Astrocyte of the cerebellum (primary cell): Measurements from ENCODE around the gene GIMAP4.
"Not testable (repeated sequence)": the region's sequence is repeated elsewhere in the genome, so short reads cannot be mapped to it uniquely, and the experiment has no call there.

Experiments
- DNase-seq: peaks from one replicate; pipeline ENCODE4 v3.0.0-alpha.2; 2011; ENCODE audit warnings: low read depth
- H3K4me3 ChIP-seq: 2 replicates; pipeline ENCODE4 v1.5.1; 2011; ENCODE audit warnings: mild to moderate bottlenecking, low read depth, low read length, moderate library complexity
- in situ Hi-C: cut with HindIII; loops from 2 replicates; pipeline ENCODE4 v1.10.0; 2017; ENCODE audit warnings: low sequenced_read_pairs
- TF ChIP-seq, protein P1 (sequence below): IDR thresholded peaks from 2 replicates; pipeline ENCODE4 v1.5.1; 2012; ENCODE audit warnings: low read length, low read depth, moderate library complexity, mild to moderate bottlenecking; ENCODE audit errors: missing control alignments

Gene GIMAP4

GRCh38 chr7:150594805-150595204 is 27.6 kb downstream of the GIMAP4 start:
- TF ChIP-seq, protein P1, sequence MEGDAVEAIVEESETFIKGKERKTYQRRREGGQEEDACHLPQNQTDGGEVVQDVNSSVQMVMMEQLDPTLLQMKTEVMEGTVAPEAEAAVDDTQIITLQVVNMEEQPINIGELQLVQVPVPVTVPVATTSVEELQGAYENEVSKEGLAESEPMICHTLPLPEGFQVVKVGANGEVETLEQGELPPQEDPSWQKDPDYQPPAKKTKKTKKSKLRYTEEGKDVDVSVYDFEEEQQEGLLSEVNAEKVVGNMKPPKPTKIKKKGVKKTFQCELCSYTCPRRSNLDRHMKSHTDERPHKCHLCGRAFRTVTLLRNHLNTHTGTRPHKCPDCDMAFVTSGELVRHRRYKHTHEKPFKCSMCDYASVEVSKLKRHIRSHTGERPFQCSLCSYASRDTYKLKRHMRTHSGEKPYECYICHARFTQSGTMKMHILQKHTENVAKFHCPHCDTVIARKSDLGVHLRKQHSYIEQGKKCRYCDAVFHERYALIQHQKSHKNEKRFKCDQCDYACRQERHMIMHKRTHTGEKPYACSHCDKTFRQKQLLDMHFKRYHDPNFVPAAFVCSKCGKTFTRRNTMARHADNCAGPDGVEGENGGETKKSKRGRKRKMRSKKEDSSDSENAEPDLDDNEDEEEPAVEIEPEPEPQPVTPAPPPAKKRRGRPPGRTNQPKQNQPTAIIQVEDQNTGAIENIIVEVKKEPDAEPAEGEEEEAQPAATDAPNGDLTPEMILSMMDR = no peak
- in situ Hi-C loops = no loop called here
- H3K4me3 ChIP-seq = no peak overlapping the region
- no peak for DNase-seq

DNA sequence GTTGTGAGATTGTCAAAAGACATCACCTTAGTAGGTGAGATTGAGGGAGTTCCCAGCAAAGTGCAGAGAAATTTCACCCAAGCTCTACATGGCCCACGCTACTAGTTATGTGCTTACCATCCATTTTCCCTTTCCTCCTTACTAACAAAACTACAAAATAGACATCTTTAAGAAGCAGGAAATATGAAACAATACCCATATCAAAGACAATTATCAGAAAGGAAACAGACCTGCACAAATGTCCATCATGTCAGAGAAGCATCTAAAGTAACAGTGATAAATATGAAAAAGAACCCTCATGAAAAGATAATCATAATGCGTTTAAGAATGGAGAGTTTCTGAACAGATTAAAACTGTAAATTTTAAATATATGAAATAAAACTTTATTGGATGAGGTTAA is 28.2 kb downstream of the GIMAP4 start:
- TF ChIP-seq, protein P1 = no peak
- no peak for DNase-seq
- in situ Hi-C loops = no loop called here

DNA sequence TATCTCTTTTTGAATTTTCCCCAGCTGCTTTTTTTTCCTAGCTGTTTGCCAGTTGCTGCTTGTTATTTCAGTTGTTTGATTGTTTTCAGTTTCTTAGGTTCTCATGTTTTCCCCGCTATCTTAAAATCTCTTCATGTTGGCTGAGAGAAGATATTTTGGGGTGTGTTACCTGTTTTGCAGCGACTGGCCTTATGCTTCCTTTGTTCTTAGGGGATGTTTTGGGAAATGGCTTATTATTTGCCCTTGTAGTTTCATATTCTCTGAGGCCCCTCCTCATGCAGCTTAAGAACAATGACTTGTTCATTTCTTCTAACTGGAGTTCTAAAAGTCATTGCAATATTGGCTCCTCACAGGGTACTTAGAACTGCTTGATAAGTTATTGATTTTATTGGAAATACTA is 36.4 kb downstream of the GIMAP4 start:
- H3K4me3 ChIP-seq, in situ Hi-C loops, DNase-seq: not testable (repeated sequence)

More for the DNA sequence above, 28.2 kb downstream of the GIMAP4 start:
- H3K4me3 ChIP-seq = no peak overlapping the region

- TF ChIP-seq, protein P1 = no peak
- no peak for DNase-seq
- in situ Hi-C loops = no loop called here
Observed at GRCh38 chr7:150610233-150610632, 43.0 kb downstream of the GIMAP4 start.

DNA sequence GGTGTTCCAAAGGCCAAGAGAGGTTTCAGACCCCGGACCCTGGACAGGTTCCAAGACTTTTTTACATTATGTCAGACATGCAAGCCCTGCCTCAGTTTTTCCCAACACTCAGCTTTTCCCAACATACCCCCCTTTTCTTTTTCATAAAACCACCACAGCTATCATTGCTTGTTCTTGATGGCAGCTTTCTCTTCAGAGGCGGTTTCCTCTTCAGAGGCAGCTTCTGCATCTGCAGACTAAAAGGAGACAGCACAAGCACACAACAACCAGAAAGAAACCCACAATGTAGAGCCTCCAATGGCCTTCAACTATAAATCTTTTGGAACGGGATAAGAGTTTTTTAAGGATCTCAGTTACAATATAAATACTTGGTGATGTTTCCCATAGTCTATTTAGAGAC is 45.7 kb downstream of the GIMAP4 start:
- in situ Hi-C loops = no loop called here
- DNase-seq = no peak
- no peak overlapping the region for H3K4me3 ChIP-seq
- TF ChIP-seq, protein P1 = no peak

More at GRCh38 chr7:150610233-150610632, 43.0 kb downstream of the GIMAP4 start:
- H3K4me3 ChIP-seq = no peak overlapping the region

DNA sequence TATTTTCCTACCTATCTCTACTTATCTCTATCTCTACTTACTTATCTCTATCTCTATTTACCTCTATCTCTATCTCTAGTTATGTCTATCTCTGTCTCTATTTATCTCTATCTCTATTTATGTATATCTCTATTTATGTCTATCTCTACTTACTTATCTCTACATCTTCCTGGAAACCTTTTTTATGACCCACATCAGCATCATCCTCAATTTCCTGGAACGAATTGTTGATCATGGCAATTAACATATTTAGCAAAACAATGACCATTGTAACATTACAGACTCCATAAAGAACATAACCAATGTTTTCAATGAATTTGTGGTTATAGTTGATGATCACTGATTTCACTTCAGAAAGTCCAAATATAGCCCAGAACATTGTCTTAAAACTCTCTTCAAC is 46.7 kb downstream of the GIMAP4 start:
- H3K4me3 ChIP-seq = no peak overlapping the region
- TF ChIP-seq, protein P1 = no peak
- in situ Hi-C loops = no loop called here
- no peak for DNase-seq

DNA sequence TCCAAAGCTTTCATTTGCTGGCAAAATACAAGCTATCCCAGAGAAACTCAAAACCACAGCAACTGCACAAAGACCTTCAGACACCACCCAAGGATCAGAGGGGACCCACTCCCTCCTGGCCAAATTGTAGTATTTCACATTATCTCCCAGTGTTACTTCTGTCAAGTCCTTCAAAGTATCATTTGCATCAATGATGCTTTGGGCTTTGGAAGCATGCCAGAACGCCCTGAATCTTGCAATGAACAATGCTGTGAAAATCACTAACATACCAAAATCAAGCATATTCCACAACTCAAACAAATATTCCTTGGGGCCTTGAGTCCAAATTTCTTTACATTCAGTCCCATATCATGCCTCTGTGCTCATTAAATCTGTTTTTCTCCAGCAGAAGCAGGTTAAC is 47.2 kb downstream of the GIMAP4 start:
- in situ Hi-C loops, DNase-seq, H3K4me3 ChIP-seq: not testable (repeated sequence)

GRCh38 chr7:150615221-150615755 is 48.1 kb downstream of the GIMAP4 start:
- H3K4me3 ChIP-seq, in situ Hi-C loops, DNase-seq: not testable (repeated sequence)
